K562 (cell line): Measurements from ENCODE around the gene SIGLEC11. TPM values are rescaled to one million over a fixed set of nuclear protein-coding genes. Genes with fewer than 3 reads are reported as not detected.
"Not testable (repeated sequence)": the region's sequence is repeated elsewhere in the genome, so short reads cannot be mapped to it uniquely, and the experiment has no call there.

Experiments used
- ATAC-seq: fragments of 200-7000 bp; cut with Tn5 transposase; 3 replicates; pipeline ENCODE4 v1.9.1; 2020; ENCODE audit warnings: moderate library complexity
- Bru-seq: library from RNA; stranded (reverse); fragments of 400-500 nt; gene quantifications from one replicate; lab custom pipeline; 2021; lab: Mats Ljungman, UMichigan
- BruChase-seq, 2 experiments: library from RNA; stranded (reverse); fragments of 400-500 nt; gene quantifications; one replicate each; lab custom pipeline; 2021; lab: Mats Ljungman, UMichigan
- BruUV-seq: library from RNA; stranded (reverse); fragments of 400-500 nt; replicated peaks from 2 replicates; lab custom pipeline; 2021; lab: Mats Ljungman, UMichigan
- CTCF ChIA-PET: fragments of 300-600 bp; formaldehyde crosslinking; extraction: SDS; loops from one replicate; lab custom pipeline; 2021; ENCODE audit warnings: low intra/inter-chr PET ratio; lab: Yijun Ruan, JAX
- POLR2A ChIA-PET: fragments of 300-600, 350-650 bp; sonication (Branson Sonifier 250); formaldehyde crosslinking; extraction: SDS; loops from one replicate; lab custom pipeline; 2021; ENCODE audit warnings: antibody characterized with exemption, inconsistent platforms; lab: Yijun Ruan, JAX
- DNase-seq, 4 experiments: peaks; one replicate each; pipeline versions ENCODE4 v3.0.0 to v3.0.0-alpha.2; 2011 to 2018; ENCODE audit warnings: low spot score in 3 of 4, mixed read lengths in 3 of 4; ENCODE audit errors: extremely low read depth in 1 of 4
- FAIRE-seq: peaks from 2 replicates; lab custom pipeline; 2011; peaks lifted over from hg19 to GRCh38; lab: Jason Lieb, UNC
- H2AFZ ChIP-seq: 2 replicates; pipeline ENCODE4 v1.6.0; 2011; ENCODE audit warnings: low read depth, low read length, control low read depth, inconsistent platforms
- H3K27ac ChIP-seq: fragments of 200-600 bp; 3 replicates; pipeline ENCODE4 v1.8.0; 2011; ENCODE audit warnings: low read depth, mild to moderate bottlenecking, control low read depth, inconsistent platforms, low read length, moderate library complexity, mixed read lengths; ENCODE audit errors: extremely low read depth
- H3K27me3 ChIP-seq, 2 experiments: fragments of 300-600 bp in 1 of 2; 2 replicates in 1 of 2; 3 replicates in 1 of 2; pipeline versions ENCODE4 v1.6.0 to v1.8.0; 2011; ENCODE audit warnings: inconsistent platforms in 2 of 2, low read length in 2 of 2, mild to moderate bottlenecking in 1 of 2, mixed read lengths in 1 of 2, moderate library complexity in 1 of 2; ENCODE audit not compliant: control insufficient read depth in 2 of 2, insufficient read depth in 2 of 2
- H3K36me3 ChIP-seq: fragments of 300-600 bp; 3 replicates; pipeline ENCODE4 v1.8.0; 2011; ENCODE audit warnings: mild to moderate bottlenecking, low read length, inconsistent platforms; ENCODE audit not compliant: control insufficient read depth, insufficient read depth
- H3K4me1 ChIP-seq, 2 experiments: fragments of 200-600 bp in 1 of 2; replicated peaks in 1 of 2; 2 replicates in 1 of 2; 3 replicates in 1 of 2; pipeline versions ENCODE4 v1.5.1 to v1.8.0; 2011; ENCODE audit warnings: inconsistent platforms in 2 of 2, low read length in 2 of 2, mild to moderate bottlenecking in 1 of 2, mixed read lengths in 1 of 2, moderate library complexity in 1 of 2; ENCODE audit not compliant: control insufficient read depth in 2 of 2, insufficient read depth in 2 of 2
- H3K4me2 ChIP-seq: 2 replicates; pipeline ENCODE4 v1.6.1; 2011; ENCODE audit warnings: low read length, control low read depth, inconsistent platforms, mixed read lengths; ENCODE audit not compliant: insufficient read depth
- H3K4me3 ChIP-seq: fragments of 200-600 bp; sonication (generic), shearing (Covaris generic); 2 replicates; pipeline ENCODE4 v1.5.1; 2016; ENCODE audit warnings: control low read depth, inconsistent platforms
- H3K79me2 ChIP-seq: fragments of 200-600 bp; 3 replicates; pipeline ENCODE4 v1.8.0; 2011; ENCODE audit warnings: low read length, inconsistent platforms; ENCODE audit not compliant: control insufficient read depth, insufficient read depth
- H3K9ac ChIP-seq, 2 experiments: 2 replicates each; pipeline versions ENCODE4 v1.6.0 to v1.6.1; 2011; ENCODE audit warnings: low read depth in 2 of 2, low read length in 2 of 2, control low read depth in 1 of 2, inconsistent platforms in 1 of 2, mild to moderate bottlenecking in 1 of 2, mixed read lengths in 1 of 2; ENCODE audit not compliant: insufficient read depth in 1 of 2
- H3K9me1 ChIP-seq: one replicate; pipeline ENCODE4 v1.6.0; 2011; ENCODE audit warnings: inconsistent platforms, mild to moderate bottlenecking, low read length, moderate library complexity; ENCODE audit not compliant: control insufficient read depth, insufficient read depth
- H3K9me3 ChIP-seq: replicated peaks from 2 replicates; pipeline ENCODE4 v1.5.1; 2011; ENCODE audit warnings: low read depth, low read length, inconsistent platforms; ENCODE audit not compliant: control insufficient read depth, insufficient read depth
- H4K20me1 ChIP-seq: replicated peaks from 2 replicates; pipeline ENCODE4 v1.6.1; 2011; ENCODE audit warnings: low read length, inconsistent platforms, mixed read lengths; ENCODE audit not compliant: control insufficient read depth, insufficient read depth
- WGBS: fragments of 100-300 bp; shearing (Covaris generic); methylation state at CpG from one replicate; pipeline ENCODE4 v1.1.6; 2016; ENCODE audit warnings: low coverage, mixed read lengths; ENCODE audit not compliant: insufficient coverage; ENCODE audit errors: missing lambda C conversion rate; 5-methylcytosine and 5-hydroxymethylcytosine counted together
- in situ Hi-C: fragments of 300-500 bp; cut with MboI; formaldehyde crosslinking; loops from 4 replicates; pipeline ENCODE4 v1.15.0; 2018; ENCODE audit warnings: inconsistent platforms, mixed read lengths
- intact Hi-C: fragments of 100-400 bp; cut with micrococcal nuclease; formaldehyde crosslinking; loops from 2 replicates; pipeline ENCODE4 v1.14.2; 2022
- long read RNA-seq, 3 experiments: library from polyadenylated mRNA in 2 of 3; library from RNA in 1 of 3; unstranded in 2 of 3; stranded (forward) in 1 of 3; transcript quantifications; one replicate each; pipeline ENCODE4 v2.0.0, GENCODE V29; 2019 to 2022
- polyA minus RNA-seq, 3 experiments: library from RNA; depleted of rRNA, polyadenylated mRNA; stranded (reverse); fragments of >200 nt; gene quantifications; 2 replicates each; pipeline ENCODE4 v1.2.3, GENCODE V29; 2011
- polyA plus RNA-seq, 8 experiments: library from polyadenylated mRNA; depleted of rRNA in 4 of 8; stranded (reverse) in 5 of 8; unstranded in 3 of 8; fragments of >200 nt; fragmentation: Nextera tagmentation in 2 of 8; fragmentation: Illumina TruSeq in 1 of 8; extraction: Ambion mirVana in 2 of 8; extraction: Trizol in 1 of 8; gene quantifications; 2 replicates each; pipeline versions ENCODE4 v1.2.1 to v1.2.3, GENCODE V29; 2011 to 2014; ENCODE audit warnings: inconsistent platforms in 1 of 8, missing spikeins in 1 of 8
- total RNA-seq, 7 experiments: library from RNA; depleted of rRNA in 6 of 7; stranded (reverse); fragments of >200 nt in 6 of 7; fragmentation: Illumina TruSeq in 2 of 7; extraction: Trizol in 2 of 7; gene quantifications; 2 replicates each; pipeline versions ENCODE4 v1.2.1 to v1.2.3, GENCODE V29; 2011 to 2021; ENCODE audit warnings: low replicate concordance in 1 of 7

The SIGLEC11 gene, protein sequence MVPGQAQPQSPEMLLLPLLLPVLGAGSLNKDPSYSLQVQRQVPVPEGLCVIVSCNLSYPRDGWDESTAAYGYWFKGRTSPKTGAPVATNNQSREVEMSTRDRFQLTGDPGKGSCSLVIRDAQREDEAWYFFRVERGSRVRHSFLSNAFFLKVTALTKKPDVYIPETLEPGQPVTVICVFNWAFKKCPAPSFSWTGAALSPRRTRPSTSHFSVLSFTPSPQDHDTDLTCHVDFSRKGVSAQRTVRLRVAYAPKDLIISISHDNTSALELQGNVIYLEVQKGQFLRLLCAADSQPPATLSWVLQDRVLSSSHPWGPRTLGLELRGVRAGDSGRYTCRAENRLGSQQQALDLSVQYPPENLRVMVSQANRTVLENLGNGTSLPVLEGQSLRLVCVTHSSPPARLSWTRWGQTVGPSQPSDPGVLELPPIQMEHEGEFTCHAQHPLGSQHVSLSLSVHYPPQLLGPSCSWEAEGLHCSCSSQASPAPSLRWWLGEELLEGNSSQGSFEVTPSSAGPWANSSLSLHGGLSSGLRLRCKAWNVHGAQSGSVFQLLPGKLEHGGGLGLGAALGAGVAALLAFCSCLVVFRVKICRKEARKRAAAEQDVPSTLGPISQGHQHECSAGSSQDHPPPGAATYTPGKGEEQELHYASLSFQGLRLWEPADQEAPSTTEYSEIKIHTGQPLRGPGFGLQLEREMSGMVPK
- total RNA-seq (2011; cell fraction: chromatin; rRNA removed; ENCODE audit: low replicate concordance) = not detected in 2 replicates
- total RNA-seq (2011; cell fraction: nucleolus; rRNA removed) = not detected in 2 replicates
- not detected in 2 replicates for total RNA-seq (2011; cell fraction: nucleoplasm; rRNA removed)
- not detected in 2 replicates for total RNA-seq (2014; rRNA removed)
- not detected in 2 replicates for total RNA-seq (2014; rRNA removed; fragmentation: Illumina TruSeq; extraction: Trizol)
- not detected in 2 replicates for total RNA-seq (2015; rRNA removed; fragmentation: Illumina TruSeq; extraction: Trizol)
- total RNA-seq (2021) = not detected in 2 replicates
- not detected in 2 replicates for polyA plus RNA-seq (2011; rRNA removed)
- not detected in 2 replicates for polyA plus RNA-seq (2011; cell fraction: cytosol; rRNA removed)
- polyA plus RNA-seq (2011; cell fraction: nucleus; rRNA removed) = 0.04 TPM in 1 of 2 replicates, not detected in the other
- not detected in 2 replicates for polyA plus RNA-seq (2012)
- not detected in 2 replicates for polyA plus RNA-seq (2014; fragmentation: Illumina TruSeq; extraction: Trizol)
- not detected for polyA plus RNA-seq (2014; fragmentation: Nextera tagmentation; extraction: Ambion mirVana)
- not detected in 2 replicates for polyA plus RNA-seq (2014; rRNA removed)
- polyA minus RNA-seq (2011; rRNA and poly(A)+ RNA removed) = not detected in 2 replicates
- polyA minus RNA-seq (2011; cell fraction: cytosol; rRNA and poly(A)+ RNA removed) = not detected in 2 replicates
- polyA minus RNA-seq (2011; cell fraction: nucleus; rRNA and poly(A)+ RNA removed) = not detected in 2 replicates
- Bru-seq, nascent RNA = percentile 14 among the genes with signal in this experiment
- not detected for BruChase-seq, experiment 1, labeled RNA remaining after a 2-hour chase
- BruChase-seq, experiment 2, labeled RNA remaining after a 6-hour chase = percentile 15 among the genes with signal in this experiment
- long read RNA-seq, experiment 1 = 0 reads
- long read RNA-seq, experiment 2 = 0 reads
- long read RNA-seq, experiment 3 = 0 reads

- FAIRE-seq, H3K4me2 ChIP-seq, H3K4me1 ChIP-seq, H3K79me2 ChIP-seq, H3K4me3 ChIP-seq, ATAC-seq, H3K27me3 ChIP-seq, DNase-seq, H3K9me1 ChIP-seq, intact Hi-C loops, in situ Hi-C loops, H3K9me3 ChIP-seq, H2AFZ ChIP-seq, H4K20me1 ChIP-seq, CTCF ChIA-PET, BruUV-seq, H3K36me3 ChIP-seq, H3K9ac ChIP-seq, POLR2A ChIA-PET, H3K27ac ChIP-seq: not testable (repeated sequence)
- WGBS = 0% methylated on average over 2 of the region's 10 CpGs
These were observed at the start of gene SIGLEC11 for GRCh38 chr19:49960980-49961379. SIGLEC11 (minus strand) TSS chr19:49961172; CDS start chr19:49961081, 91 bp downstream.
